ENCODE measurements around the gene HSPD1.

Gene HSPD1

GRCh38 chr2:197499594-197500502, at the start of gene HSPD1, which contains the start of gene HSPE1:
Gene HSPD1, minus strand, starts transcription at chr2:197499840. Its CDS starts 992 bp downstream, at chr2:197498848.
Gene HSPE1, plus strand, starts transcription at chr2:197500379. Its CDS starts 58 bp downstream, at chr2:197500437.
- peak; percentile 95 for DNase-seq

GRCh38 chr2:197548582-197548981, 48.9 kb upstream of the HSPD1 start:
- no peak for DNase-seq

- no peak for DNase-seq
These were observed 47.7 kb upstream of the HSPD1 start for GRCh38 chr2:197547163-197547900.

DNA sequence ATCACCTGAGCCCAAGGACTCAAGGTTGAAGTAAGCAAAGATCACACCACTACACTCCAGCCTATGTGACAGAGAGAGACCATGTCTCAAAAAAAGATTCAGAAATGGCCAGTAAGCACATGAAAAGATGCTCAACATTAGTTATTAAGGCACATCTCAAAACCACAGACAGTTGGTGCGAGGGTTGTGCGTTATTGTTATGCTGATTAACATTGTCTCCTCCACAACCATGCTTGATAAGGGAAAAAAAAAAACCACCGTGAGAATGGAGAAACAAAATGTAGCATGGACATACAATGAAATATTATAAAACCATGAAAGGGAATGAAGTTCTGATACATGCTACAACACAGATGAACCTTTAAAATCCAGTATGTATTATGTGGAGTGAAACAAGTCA, 43.6 kb upstream of the HSPD1 start:
- no peak for DNase-seq

DNA sequence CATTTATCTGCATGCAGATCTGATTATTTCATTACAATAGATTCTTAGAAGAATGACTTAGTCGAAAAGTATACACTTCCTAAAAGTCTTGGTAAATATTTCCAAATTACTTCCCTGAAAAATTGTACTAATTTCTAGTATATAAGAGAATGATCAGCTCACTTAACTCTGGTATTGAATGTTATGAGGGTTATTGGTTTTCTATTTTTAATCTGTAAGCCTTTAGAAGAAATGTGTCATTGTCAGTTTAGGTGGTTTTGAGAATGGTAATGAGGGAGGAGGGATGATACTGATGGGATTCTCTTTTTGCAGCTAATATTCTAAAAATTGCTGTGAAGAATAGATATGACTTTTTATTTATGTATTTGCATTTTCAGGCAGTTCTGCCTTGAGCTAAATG, 40.1 kb upstream of the HSPD1 start:
- DNase-seq = no peak

GRCh38 chr2:197538412-197538811, 38.8 kb upstream of the HSPD1 start:
- DNase-seq = no peak

DNA sequence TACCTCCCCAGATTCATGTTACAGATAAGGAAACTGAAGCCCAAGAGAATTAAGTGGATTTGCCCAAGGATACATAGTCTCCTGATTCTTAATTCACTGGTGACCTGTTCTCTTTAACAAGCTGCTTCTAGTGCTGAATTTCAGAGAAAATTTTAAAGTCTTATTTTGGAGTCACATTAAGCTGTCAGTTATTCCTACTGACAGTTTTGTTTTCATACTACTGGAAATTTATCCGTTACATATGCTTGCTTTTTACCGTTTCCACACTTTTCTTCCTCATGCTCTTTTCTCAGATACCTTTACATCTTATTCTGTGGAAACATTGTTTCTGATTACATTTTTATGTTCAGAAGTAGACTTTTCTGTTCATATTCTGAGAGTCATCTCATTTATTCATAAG, 17.5 kb upstream of the HSPD1 start:
- no peak for DNase-seq

- DNase-seq = no peak
These were observed 16.7 kb upstream of the HSPD1 start for GRCh38 chr2:197516393-197516761.

- DNase-seq = peak; percentile 92
These were observed 16.2 kb upstream of the HSPD1 start, which contains the start of gene MOB4 for GRCh38 chr2:197515739-197516392. Gene MOB4, plus strand, starts transcription at chr2:197516066. Its CDS starts 21 bp downstream, at chr2:197516087.

- DNase-seq = no peak
These were observed 15.7 kb upstream of the HSPD1 start for GRCh38 chr2:197515315-197515738.

DNA sequence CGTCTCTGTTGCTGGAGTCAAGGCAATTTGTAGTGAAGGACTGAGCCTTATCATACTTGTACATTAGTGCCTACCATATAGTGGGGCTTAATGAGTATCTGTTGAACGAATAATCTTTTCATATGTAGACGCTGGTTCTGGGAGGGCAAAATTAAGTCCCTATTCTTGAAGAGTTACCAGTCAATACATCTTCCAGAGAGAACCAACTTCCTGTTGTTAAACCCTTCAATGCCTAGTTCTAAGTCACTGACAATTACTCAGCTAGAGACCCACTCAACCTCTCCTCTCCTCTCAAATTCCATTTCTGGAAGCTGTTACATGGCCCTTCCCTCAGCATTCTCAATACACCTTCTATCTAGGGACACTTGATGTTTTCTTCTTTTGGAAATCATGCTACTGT, 15.1 kb upstream of the HSPD1 start:
- no peak for DNase-seq

DNA sequence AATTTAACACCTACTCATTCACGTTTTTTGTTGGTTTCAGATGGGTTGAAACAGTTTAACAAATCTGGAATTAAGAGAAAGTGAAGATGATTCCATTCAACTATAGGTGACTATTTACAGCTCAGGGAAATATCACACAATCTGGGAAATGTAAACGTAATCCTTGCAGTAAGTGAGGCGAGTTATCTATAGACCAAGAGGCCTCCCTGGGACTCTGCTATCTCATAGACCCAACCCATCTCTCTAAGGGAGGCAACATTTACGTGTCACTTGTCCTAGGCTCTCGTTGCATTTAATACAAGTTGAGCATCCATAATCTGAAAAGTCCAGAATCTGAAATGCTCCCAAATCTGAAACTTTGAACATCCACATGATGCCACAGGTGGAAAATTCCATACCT, 14.3 kb upstream of the HSPD1 start:
- no peak for DNase-seq

- no peak for DNase-seq
These were observed 7.0 kb upstream of the HSPD1 start for GRCh38 chr2:197506658-197507057.

DNA sequence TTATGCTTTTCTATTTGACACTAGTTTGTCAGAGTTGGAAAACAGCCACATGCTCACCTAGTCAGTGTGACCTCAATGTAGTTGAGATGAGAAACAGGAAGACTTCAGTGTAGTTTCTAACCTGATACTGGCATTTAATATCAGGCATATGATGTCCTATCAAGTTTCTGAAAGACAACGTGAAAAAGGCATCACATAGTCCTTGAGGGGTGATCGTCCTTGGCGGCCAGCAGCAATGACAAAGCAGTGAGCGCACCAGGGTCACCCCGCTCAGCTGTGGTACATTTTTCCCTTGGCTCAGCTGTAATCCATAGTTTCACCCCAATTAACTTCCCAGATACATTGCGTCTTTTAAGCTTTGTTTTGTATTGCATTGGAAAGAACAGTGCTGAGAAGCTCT, 4.9 kb upstream of the HSPD1 start:
- no peak for DNase-seq

GRCh38 chr2:197504000-197504399, 4.4 kb upstream of the HSPD1 start:
- no peak for DNase-seq

- DNase-seq = no peak
These were observed 3.0 kb upstream of the HSPD1 start for GRCh38 chr2:197502685-197503084.

GRCh38 chr2:197502201-197502600, 2.6 kb upstream of the HSPD1 start:
- DNase-seq = no peak

- no peak for DNase-seq
These were observed 977 bp upstream of the HSPD1 start for GRCh38 chr2:197500503-197501131.

DNA sequence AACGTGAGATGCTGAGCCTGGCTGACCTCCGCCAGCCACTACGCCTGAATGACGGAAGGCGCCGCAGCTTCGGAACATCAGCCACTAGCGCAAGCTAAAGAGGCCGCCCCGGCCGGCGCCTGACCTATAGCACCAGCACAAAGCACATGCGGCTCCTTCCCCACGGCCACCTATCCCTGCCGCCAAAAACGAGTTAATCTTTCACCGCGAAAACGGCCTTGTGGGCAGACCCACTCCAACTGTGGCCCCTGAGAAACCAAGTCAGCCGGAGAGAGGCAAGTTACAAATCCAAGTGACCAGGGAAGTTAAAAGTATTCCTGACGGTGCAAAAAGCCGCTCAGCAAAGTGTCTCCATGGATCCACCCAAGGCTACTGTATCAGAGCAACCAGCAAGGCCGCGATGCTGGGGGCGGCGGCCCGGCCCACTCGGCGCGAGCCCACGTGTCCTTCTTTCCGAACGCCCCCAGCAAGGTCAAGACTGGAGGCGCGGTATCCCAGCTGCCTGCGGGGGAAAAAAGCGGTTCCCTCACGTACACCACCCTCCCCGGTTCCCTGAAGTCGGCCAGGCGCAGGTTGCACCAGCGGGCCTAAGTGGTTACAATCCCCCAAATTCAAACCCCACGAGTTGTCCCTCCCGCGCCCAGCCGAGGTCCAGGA, 575 bp downstream of the HSPD1 start:
- DNase-seq = peak; percentile 34

DNA sequence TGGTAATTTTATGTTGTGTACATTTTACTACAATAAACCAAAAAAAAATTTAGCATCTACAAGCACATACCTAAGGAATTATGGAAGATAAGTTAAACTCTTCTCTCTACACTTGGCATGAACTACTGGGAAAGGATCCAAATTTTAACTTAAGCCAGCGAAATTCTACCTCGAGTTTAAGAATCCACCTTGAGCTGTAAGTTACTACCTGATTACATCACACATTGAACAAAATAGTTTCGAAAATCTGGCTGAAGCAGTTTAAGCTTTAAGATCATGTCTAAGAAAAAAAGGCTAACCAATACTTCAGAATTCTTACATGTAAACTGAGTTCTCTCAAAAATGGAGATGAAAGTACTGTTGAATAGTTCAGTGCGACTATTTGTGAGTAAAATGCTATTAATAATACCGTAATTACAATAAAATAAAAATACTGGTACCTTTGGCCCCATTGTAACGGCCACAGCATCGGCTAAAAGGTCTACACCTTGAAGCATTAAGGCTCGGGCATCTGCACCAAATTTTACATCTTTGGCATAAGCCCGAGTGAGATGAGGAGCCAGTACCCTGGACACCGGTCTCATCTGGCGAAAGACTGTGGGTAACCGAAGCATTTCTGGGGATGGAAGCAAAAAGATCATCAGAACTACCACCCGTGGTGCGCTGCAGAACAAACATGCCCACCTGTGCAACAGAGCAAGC, 1.3 kb downstream of the HSPD1 start:
- DNase-seq = no peak

DNA sequence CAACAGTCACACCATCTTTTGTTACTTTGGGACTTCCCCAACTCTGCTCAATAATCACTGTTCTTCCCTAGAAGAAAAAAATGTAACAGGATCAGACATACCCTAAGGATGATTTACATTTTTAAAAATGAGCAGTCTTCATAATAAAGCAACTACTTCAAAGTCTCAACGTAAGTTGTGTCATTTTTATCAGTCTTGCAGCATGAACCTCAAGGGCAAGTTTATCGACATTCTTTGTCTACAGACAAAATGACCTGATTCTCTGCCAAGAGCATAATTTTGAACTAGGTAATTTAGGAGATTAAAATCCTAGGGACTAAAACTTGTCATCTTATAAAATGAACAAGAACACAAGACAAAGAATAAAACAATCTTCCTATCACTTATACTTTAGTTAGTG, 2.3 kb downstream of the HSPD1 start:
- DNase-seq = no peak

DNA sequence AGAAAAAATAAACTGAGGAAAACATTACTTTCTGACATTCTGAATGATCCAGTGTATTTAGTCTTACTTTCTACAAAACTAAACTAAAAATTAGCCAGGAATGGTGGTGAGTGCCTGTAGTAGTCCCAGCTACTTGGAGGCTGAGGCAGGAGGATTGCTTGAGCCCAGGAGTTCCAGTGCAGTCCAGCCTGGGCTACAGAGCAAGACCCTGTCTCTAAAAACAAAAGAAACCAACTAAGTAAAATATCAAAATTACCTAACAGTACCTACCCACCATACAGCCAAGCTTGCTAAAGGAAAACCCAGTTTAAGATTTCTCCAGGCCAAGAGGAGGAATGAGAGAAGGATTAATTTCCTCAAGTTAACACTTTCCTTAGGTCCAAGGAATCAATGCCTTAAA, 2.9 kb downstream of the HSPD1 start:
- no peak for DNase-seq
